ENCODE data around the gene NAPA. TPM values are rescaled to one million over a fixed set of nuclear protein-coding genes. Genes with fewer than 3 reads are reported as not detected.

The NAPA gene
- total and polyA plus RNA-seq, 8 donors = 47.2 to 121 (median 60.4) TPM

GRCh38 chr19:47499863-47500830 is 14.7 kb downstream of the NAPA start:
- TF ChIP-seq, protein P1, sequence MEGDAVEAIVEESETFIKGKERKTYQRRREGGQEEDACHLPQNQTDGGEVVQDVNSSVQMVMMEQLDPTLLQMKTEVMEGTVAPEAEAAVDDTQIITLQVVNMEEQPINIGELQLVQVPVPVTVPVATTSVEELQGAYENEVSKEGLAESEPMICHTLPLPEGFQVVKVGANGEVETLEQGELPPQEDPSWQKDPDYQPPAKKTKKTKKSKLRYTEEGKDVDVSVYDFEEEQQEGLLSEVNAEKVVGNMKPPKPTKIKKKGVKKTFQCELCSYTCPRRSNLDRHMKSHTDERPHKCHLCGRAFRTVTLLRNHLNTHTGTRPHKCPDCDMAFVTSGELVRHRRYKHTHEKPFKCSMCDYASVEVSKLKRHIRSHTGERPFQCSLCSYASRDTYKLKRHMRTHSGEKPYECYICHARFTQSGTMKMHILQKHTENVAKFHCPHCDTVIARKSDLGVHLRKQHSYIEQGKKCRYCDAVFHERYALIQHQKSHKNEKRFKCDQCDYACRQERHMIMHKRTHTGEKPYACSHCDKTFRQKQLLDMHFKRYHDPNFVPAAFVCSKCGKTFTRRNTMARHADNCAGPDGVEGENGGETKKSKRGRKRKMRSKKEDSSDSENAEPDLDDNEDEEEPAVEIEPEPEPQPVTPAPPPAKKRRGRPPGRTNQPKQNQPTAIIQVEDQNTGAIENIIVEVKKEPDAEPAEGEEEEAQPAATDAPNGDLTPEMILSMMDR (IDR thresholded peaks at IDR 0.05) = no peak
- no peak for FAIRE-seq

GRCh38 chr19:47499371-47499770 is 15.5 kb downstream of the NAPA start:
- TF ChIP-seq, protein P1 (IDR thresholded peaks at IDR 0.05) = no peak
- Histone ChIP-seq H3K4me1 (no peaks in the 10 kb centered on the region), H3K27ac (no peak overlapping the region), H3K9me3 (no peaks in the 10 kb centered on the region), H3K27me3 (no peaks in the 10 kb centered on the region), H3K36me3 (peaks cover 4 to 43% (median 13%) of the 10 kb centered on the region in 3 donors), H3K4me3 (no peak overlapping the region)
- FAIRE-seq (no peak), ATAC-seq (no peak), DNase-seq (no peak)
- intact Hi-C loops (cut with DNase I) = no loop called here
- 89% methylated on average over 7 of the region's 7 CpGs for WGBS, 2 donors

More at GRCh38 chr19:47499863-47500830, 14.7 kb downstream of the NAPA start:
- DNase-seq (peak in 1 of 6 donors; percentile 68), ATAC-seq (no peak)
- H3K36me3 ChIP-seq = peaks cover 4 to 43% (median 13%) of the 10 kb centered on the region in 3 donors
- no peak overlapping the region for H3K4me3 ChIP-seq
- 87 to 88% methylated on average over 32 of the region's 32 CpGs for WGBS, 2 donors
- no peaks in the 10 kb centered on the region for H3K27me3 ChIP-seq
- no peaks in the 10 kb centered on the region for H3K9me3 ChIP-seq
- intact Hi-C loops (cut with DNase I) = no loop called here
- H3K4me1 ChIP-seq = peaks cover 0 to 1% (median 0%) of the 10 kb centered on the region in 3 donors
- H3K27ac ChIP-seq = no peak overlapping the region

- 92 to 95% methylated on average over 5 of the region's 5 CpGs for WGBS, 2 donors
- Histone ChIP-seq H3K27ac (no peak overlapping the region), H3K9me3 (no peaks in the 10 kb centered on the region), H3K27me3 (no peaks in the 10 kb centered on the region), H3K36me3 (peaks cover 4 to 40% (median 13%) of the 10 kb centered on the region in 3 donors), H3K4me3 (no peak overlapping the region), H3K4me1 (no peaks in the 10 kb centered on the region)
- FAIRE-seq (no peak), ATAC-seq (no peak), DNase-seq (peak in 1 of 6 donors; percentile 36)
- TF ChIP-seq, protein P1 (IDR thresholded peaks at IDR 0.05) = no peak
- intact Hi-C loops (cut with DNase I) = no loop called here
Measured at GRCh38 chr19:47498561-47498960, 16.3 kb downstream of the NAPA start.

GRCh38 chr19:47497821-47498520 is 16.9 kb downstream of the NAPA start:
- H3K4me1 ChIP-seq = no peaks in the 10 kb centered on the region
- peak in 1 of 6 donors; percentile 55 for DNase-seq

More at GRCh38 chr19:47497821-47498520, 16.9 kb downstream of the NAPA start:
- Histone ChIP-seq H3K9me3 (no peaks in the 10 kb centered on the region), H3K4me3 (no peak overlapping the region), H3K27me3 (no peaks in the 10 kb centered on the region), H3K36me3 (peaks cover 0 to 40% (median 13%) of the 10 kb centered on the region in 3 donors), H3K27ac (no peak overlapping the region)
- TF ChIP-seq, protein P1 (IDR thresholded peaks at IDR 0.05) = no peak
- FAIRE-seq (no peak), ATAC-seq (peak in 3 of 4 donors; percentile 8 to 14 (median 9))
- intact Hi-C loops (cut with DNase I) = no loop called here
- 66% methylated on average over 14 of the region's 14 CpGs for WGBS, 2 donors

Data from pancreas (tissue), 10 donors.